SK-N-SH (cell line): Measurements from ENCODE around the gene ANO2. TPM values are rescaled to one million over a fixed set of nuclear protein-coding genes. Genes with fewer than 3 reads are reported as not detected.

Source experiments
- CTCF ChIA-PET: fragments of 300-600, 350-600 bp; formaldehyde crosslinking; extraction: SDS; loops from one replicate; lab custom pipeline; 2021; lab: Yijun Ruan, JAX
- POLR2A ChIA-PET: fragments of 350-600 bp; sonication (Branson Sonifier 250); formaldehyde crosslinking; extraction: SDS; loops from one replicate; lab custom pipeline; 2020; ENCODE audit warnings: antibody characterized with exemption, inconsistent platforms; lab: Yijun Ruan, JAX
- DNase-seq: peaks from one replicate; pipeline ENCODE4 v3.0.0; 2012
- H2AFZ ChIP-seq: fragments of 200-600 bp; sonication (generic); 2 replicates; pipeline ENCODE4 v1.8.1; 2016; ENCODE audit warnings: antibody characterized with exemption, mild to moderate bottlenecking, low read depth
- H3F3A ChIP-seq: fragments of 200-600 bp; sonication (generic); replicated peaks from 2 replicates; pipeline ENCODE3; 2016; ENCODE audit warnings: antibody characterized with exemption, mild to moderate bottlenecking; ENCODE audit not compliant: insufficient read depth
- H3K27ac ChIP-seq, 2 experiments: fragments of 200-500 bp in 1 of 2; fragments of 200-600 bp in 1 of 2; sonication (Bioruptor generic) in 1 of 2; sonication (generic), shearing (Covaris generic) in 1 of 2; 2 replicates each; pipeline versions ENCODE4 v1.5.1 to v1.6.1; 2014 to 2016; ENCODE audit warnings: low read depth in 2 of 2, inconsistent platforms in 1 of 2, low read length in 1 of 2, mild to moderate bottlenecking in 1 of 2, mixed read lengths in 1 of 2
- H3K27me3 ChIP-seq: fragments of 200-600 bp; sonication (generic), shearing (Covaris generic); 2 replicates; pipeline ENCODE4 v1.6.1; 2016; ENCODE audit warnings: mixed run types; ENCODE audit not compliant: insufficient read depth
- H3K36me3 ChIP-seq, 2 experiments: fragments of 200-500 bp in 1 of 2; fragments of 200-600 bp in 1 of 2; sonication (Bioruptor generic) in 1 of 2; sonication (generic) in 1 of 2; replicated peaks in 1 of 2; 2 replicates each; pipeline versions ENCODE3 to v1.5.1; 2014 to 2016; ENCODE audit warnings: low read length in 1 of 2, mild to moderate bottlenecking in 1 of 2; ENCODE audit not compliant: insufficient read depth in 2 of 2, control insufficient read depth in 1 of 2
- H3K4me1 ChIP-seq, 2 experiments: fragments of 200-500 bp in 1 of 2; fragments of 200-600 bp in 1 of 2; sonication (Bioruptor generic) in 1 of 2; sonication (generic), shearing (Covaris generic) in 1 of 2; 2 replicates each; pipeline versions ENCODE4 v1.5.1 to v1.6.1; 2014 to 2016; ENCODE audit warnings: low read depth in 1 of 2, low read length in 1 of 2, mixed run types in 1 of 2; ENCODE audit not compliant: insufficient read depth in 2 of 2, control insufficient read depth in 1 of 2
- H3K4me2 ChIP-seq: fragments of 200-600 bp; sonication (generic), shearing (Covaris generic); 2 replicates; pipeline ENCODE4 v1.6.1; 2017; ENCODE audit warnings: mixed run types
- H3K4me3 ChIP-seq, 2 experiments: fragments of 200-500 bp in 1 of 2; fragments of 200-600 bp in 1 of 2; sonication (Bioruptor generic) in 1 of 2; sonication (generic), shearing (Covaris generic) in 1 of 2; 2 replicates each; pipeline versions ENCODE4 v1.5.1 to v1.8.1; 2014 to 2016; ENCODE audit warnings: low read depth in 2 of 2, inconsistent platforms in 1 of 2, low read length in 1 of 2, mild to moderate bottlenecking in 1 of 2, mixed read lengths in 1 of 2, moderate library complexity in 1 of 2
- H3K79me2 ChIP-seq: fragments of 200-600 bp; sonication (generic); 2 replicates; pipeline ENCODE4 v1.8.1; 2017; ENCODE audit warnings: mild to moderate bottlenecking; ENCODE audit not compliant: insufficient read depth
- H3K9ac ChIP-seq: fragments of 200-600 bp; sonication (generic); 2 replicates; pipeline ENCODE4 v1.6.1; 2017; ENCODE audit warnings: mixed run types
- H3K9me2 ChIP-seq: fragments of 200-600 bp; sonication (generic); 2 replicates; pipeline ENCODE4 v1.6.1; 2017; ENCODE audit warnings: mixed run types
- H3K9me3 ChIP-seq: fragments of 200-600 bp; sonication (generic); 2 replicates; pipeline ENCODE4 v1.6.1; 2017; ENCODE audit warnings: mixed run types, mild to moderate bottlenecking, moderate library complexity
- H4K20me1 ChIP-seq: fragments of 200-600 bp; sonication (generic); 2 replicates; pipeline ENCODE4 v1.6.1; 2017; ENCODE audit warnings: mild to moderate bottlenecking, mixed run types; ENCODE audit not compliant: insufficient read depth
- CHD2 ChIP-seq: fragments of 150-350 bp; IDR thresholded peaks from 2 replicates; pipeline ENCODE4 v1.6.1; 2018; ENCODE audit warnings: low read length; ENCODE audit not compliant: partially characterized antibody
- CTCF ChIP-seq: fragments of 200-600 bp; sonication (generic); IDR thresholded peaks from 2 replicates; pipeline ENCODE4 v1.6.1; 2017; ENCODE audit warnings: antibody characterized with exemption, mild to moderate bottlenecking, moderate library complexity
- ELF1 ChIP-seq: IDR thresholded peaks from 2 replicates; pipeline ENCODE4 v1.4.0; 2012
- EP300 ChIP-seq, 2 experiments: IDR thresholded peaks; 2 replicates each; pipeline versions ENCODE4 v1.4.0 to v1.6.1; 2012; ENCODE audit warnings: borderline replicate concordance in 1 of 2, low read depth in 1 of 2, low read length in 1 of 2
- EZH2phosphoT487 ChIP-seq: fragments of 200-600 bp; sonication (generic); IDR thresholded peaks from 2 replicates; pipeline ENCODE4 v1.6.1; 2017; ENCODE audit warnings: low read depth, mixed run types, mild to moderate bottlenecking, antibody characterized with exemption, moderate library complexity, borderline replicate concordance
- FOSL2 ChIP-seq: IDR thresholded peaks from 2 replicates; pipeline ENCODE4 v1.4.0; 2012; ENCODE audit warnings: low read depth, mild to moderate bottlenecking, moderate library complexity, borderline replicate concordance
- FOXJ3 ChIP-seq: sonication (generic); formaldehyde crosslinking; IDR thresholded peaks from 2 replicates; pipeline ENCODE4 v1.5.1; 2020; ENCODE audit warnings: mild to moderate bottlenecking, missing genetic modification reagents
- GATA2 ChIP-seq: sonication (generic); formaldehyde crosslinking; IDR thresholded peaks from 2 replicates; pipeline ENCODE4 v1.5.0; 2020; ENCODE audit warnings: mild to moderate bottlenecking, missing genetic modification reagents
- IRF3 ChIP-seq: fragments of 150-350 bp; IDR thresholded peaks from 2 replicates; pipeline ENCODE4 v1.6.1; 2016; ENCODE audit warnings: mild to moderate bottlenecking, low read depth, low read length
- MAX ChIP-seq: IDR thresholded peaks from 2 replicates; pipeline ENCODE4 v1.4.0; 2012; ENCODE audit warnings: low read depth
- MEF2A ChIP-seq: IDR thresholded peaks from 2 replicates; pipeline ENCODE4 v1.4.0; 2012; ENCODE audit warnings: low read depth, borderline replicate concordance
- NFIC ChIP-seq: IDR thresholded peaks from 2 replicates; pipeline ENCODE4 v1.4.0; 2012; ENCODE audit warnings: borderline replicate concordance
- NRF1 ChIP-seq: IDR thresholded peaks from 2 replicates; pipeline ENCODE4 v1.6.1; 2012; ENCODE audit warnings: low read depth, mild to moderate bottlenecking, low read length
- RAD21 ChIP-seq: IDR thresholded peaks from 2 replicates; pipeline ENCODE4 v1.6.1; 2012; ENCODE audit warnings: mild to moderate bottlenecking, low read length
- RCOR1 ChIP-seq: fragments of 150-350 bp; IDR thresholded peaks from 2 replicates; pipeline ENCODE4 v1.6.1; 2017; ENCODE audit warnings: antibody characterized with exemption, low read length
- TCF12 ChIP-seq: IDR thresholded peaks from 2 replicates; pipeline ENCODE4 v1.4.0; 2012
- USF2 ChIP-seq: fragments of 150-350 bp; IDR thresholded peaks from 2 replicates; pipeline ENCODE4 v1.6.1; 2017; ENCODE audit warnings: antibody characterized with exemption, low read length, low read depth, borderline replicate concordance
- YY1 ChIP-seq: IDR thresholded peaks from 2 replicates; pipeline ENCODE4 v1.4.0; 2012; ENCODE audit warnings: low read depth, mild to moderate bottlenecking
- ZBTB33 ChIP-seq: IDR thresholded peaks from 2 replicates; pipeline ENCODE4 v1.4.0; 2012; ENCODE audit warnings: low read depth, borderline replicate concordance
- WGBS: methylation state at CpG from one replicate; pipeline ENCODE4 v1.1.6; 2017; ENCODE audit warnings: low lambda C conversion rate; 5-methylcytosine and 5-hydroxymethylcytosine counted together
- polyA plus RNA-seq, 3 experiments: library from polyadenylated mRNA; depleted of rRNA; stranded (reverse); fragments of >200 nt; gene quantifications; 2 replicates each; pipeline ENCODE4 v1.2.3, GENCODE V29; 2012

Gene ANO2
- polyA plus RNA-seq, 1 of the 3 experiments (the other 2 are of a cell fraction) = not detected

- CTCF ChIA-PET = no interaction called here
- WGBS = 18% methylated on average over 10 of the region's 10 CpGs
These were observed 37.3 kb downstream of the ANO2 start for GRCh38 chr12:5907807-5908206.

GRCh38 chr12:5905757-5906156 lies 39.3 kb downstream of the ANO2 start:
- no peaks in the 10 kb centered on the region for H3F3A ChIP-seq
- WGBS = 13% methylated on average over 4 of the region's 4 CpGs
- H3K9me3 ChIP-seq = no peaks in the 10 kb centered on the region
- H3K27ac ChIP-seq = no peak overlapping the region
- no peaks in the 10 kb centered on the region for H4K20me1 ChIP-seq
- ChIA-PET CTCF (no interaction called here), POLR2A (no interaction called here)
- no peak overlapping the region for H2AFZ ChIP-seq
- H3K79me2 ChIP-seq = no peaks in the 10 kb centered on the region
- TF ChIP-seq FOSL2 = no peak
- no peak for TF ChIP-seq ZBTB33
- TF ChIP-seq USF2 = no peak
- no peak for TF ChIP-seq ELF1
- TF ChIP-seq NFIC = no peak
- no peak for TF ChIP-seq EZH2phosphoT487
- TF ChIP-seq RCOR1 = no peak
- no peak for TF ChIP-seq EP300 (IDR thresholded peaks at IDR 0.05; ENCODE audit: borderline replicate concordance in 1 of 2, low read depth in 1 of 2, low read length in 1 of 2)
- TF ChIP-seq IRF3 = no peak
- no peak for TF ChIP-seq MAX
- no peaks in the 10 kb centered on the region; a peak in 1 of 4 replicates for H3K4me1 ChIP-seq
- no peak overlapping the region for H3K9ac ChIP-seq
- no peaks in the 10 kb centered on the region for H3K36me3 ChIP-seq
- no peak overlapping the region for H3K4me2 ChIP-seq
- no peak for DNase-seq
- no peaks in the 10 kb centered on the region for H3K9me2 ChIP-seq
- peaks cover 24% of the 10 kb centered on the region; the same call in 1 of the 2 replicates for H3K27me3 ChIP-seq
- H3K4me3 ChIP-seq = no peak overlapping the region

More at GRCh38 chr12:5907807-5908206, 37.3 kb downstream of the ANO2 start:
- Histone ChIP-seq H3K36me3 (no peaks in the 10 kb centered on the region), H2AFZ (no peak overlapping the region), H3K4me3 (no peak overlapping the region), H3K27me3 (peaks cover 34% of the 10 kb centered on the region; the same call in 1 of the 2 replicates), H3K9me2 (no peaks in the 10 kb centered on the region), H3K9me3 (no peaks in the 10 kb centered on the region), H3K27ac (no peak overlapping the region), H3K4me1 (peaks cover 0 to 11% of the 10 kb centered on the region in 2 experiments; a peak in 1 of 4 replicates), H4K20me1 (no peaks in the 10 kb centered on the region), H3F3A (no peaks in the 10 kb centered on the region), H3K4me2 (no peak overlapping the region), H3K79me2 (no peaks in the 10 kb centered on the region), H3K9ac (no peak overlapping the region)
- no peak for DNase-seq
- POLR2A ChIA-PET = no interaction called here
- TF ChIP-seq NRF1 = no peak
- TF ChIP-seq GATA2 (CRISPR knock-in tag) = no peak
- TF ChIP-seq YY1 = no peak
- no peak for TF ChIP-seq FOXJ3
- TF ChIP-seq MEF2A = no peak
- no peak for TF ChIP-seq RAD21
- TF ChIP-seq CTCF = no peak
- TF ChIP-seq CHD2 = no peak
- TF ChIP-seq MAX = no peak
- no peak for TF ChIP-seq TCF12
